Measurements from ENCODE around the gene DLGAP4.
A peak's percentile ranks its signal among the peaks of the same experiment; 100 is the strongest.

Gene DLGAP4

DNA sequence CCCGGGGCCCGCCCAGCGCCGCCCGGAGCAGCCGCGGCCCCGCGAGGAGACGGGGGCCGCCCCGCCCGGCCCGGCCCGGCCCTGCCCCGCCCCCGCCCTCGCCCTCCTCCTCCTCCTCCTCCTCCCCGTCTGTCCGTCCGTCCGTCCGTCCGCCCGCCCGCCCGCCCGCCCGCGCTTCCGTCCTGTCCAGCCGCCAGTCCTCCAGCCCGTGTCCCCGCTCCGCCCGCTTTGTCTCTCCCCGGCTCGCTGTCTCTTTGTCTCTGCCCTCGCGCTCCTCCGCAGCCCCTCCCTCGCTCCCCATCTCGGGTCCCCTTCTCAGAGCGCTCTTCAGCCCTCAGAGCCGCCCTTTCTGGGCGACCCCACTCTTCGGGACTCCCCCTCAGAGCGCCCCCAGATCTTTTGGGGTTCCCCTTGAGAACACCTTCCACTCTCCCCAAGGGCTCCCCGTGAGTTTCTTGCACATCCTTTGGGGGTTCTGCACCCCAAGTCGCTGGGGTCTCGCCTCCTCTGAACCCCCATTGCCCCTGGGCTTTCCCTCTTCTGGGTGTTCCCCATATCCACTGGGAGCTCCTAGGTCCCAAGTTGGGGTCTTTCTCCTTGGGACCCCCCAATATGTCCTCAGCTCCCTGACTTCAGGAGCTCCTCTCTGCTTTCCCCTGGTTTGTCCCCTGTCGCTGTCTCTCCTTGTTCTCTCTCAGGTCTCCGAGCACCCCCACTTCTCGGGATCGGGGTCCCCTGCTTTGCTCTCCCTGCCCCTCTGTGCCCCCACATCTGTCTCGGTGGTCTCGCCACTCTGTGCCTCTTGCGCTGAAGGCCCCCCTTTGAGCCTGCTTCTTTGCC is 155.7 kb downstream of the DLGAP4 start (continued):
- TF ChIP-seq CREB5 (CRISPR knock-in tag; IDR thresholded peaks at IDR 0.05; ENCODE audit: low read depth): no peak
- TF ChIP-seq CSRNP3 (CRISPR knock-in tag; IDR thresholded peaks at IDR 0.05): no peak
- no peak for TF ChIP-seq POU6F1 (CRISPR knock-in tag; IDR thresholded peaks at IDR 0.05; ENCODE audit: borderline replicate concordance, low read depth)
- TF ChIP-seq ISL1 (CRISPR knock-in tag; IDR thresholded peaks at IDR 0.05): no peak
- no peak for TF ChIP-seq ZNF70 (CRISPR knock-in tag; IDR thresholded peaks at IDR 0.05)
- TF ChIP-seq SNAI2 (CRISPR knock-in tag; IDR thresholded peaks at IDR 0.05): no peak
- TF ChIP-seq OSR1 (CRISPR knock-in tag; IDR thresholded peaks at IDR 0.05): no peak
- no peak for TF ChIP-seq ZNF565 (CRISPR knock-in tag; conservative IDR thresholded peaks at IDR 0.05; ENCODE audit: low read depth)
- TF ChIP-seq, protein P1, sequence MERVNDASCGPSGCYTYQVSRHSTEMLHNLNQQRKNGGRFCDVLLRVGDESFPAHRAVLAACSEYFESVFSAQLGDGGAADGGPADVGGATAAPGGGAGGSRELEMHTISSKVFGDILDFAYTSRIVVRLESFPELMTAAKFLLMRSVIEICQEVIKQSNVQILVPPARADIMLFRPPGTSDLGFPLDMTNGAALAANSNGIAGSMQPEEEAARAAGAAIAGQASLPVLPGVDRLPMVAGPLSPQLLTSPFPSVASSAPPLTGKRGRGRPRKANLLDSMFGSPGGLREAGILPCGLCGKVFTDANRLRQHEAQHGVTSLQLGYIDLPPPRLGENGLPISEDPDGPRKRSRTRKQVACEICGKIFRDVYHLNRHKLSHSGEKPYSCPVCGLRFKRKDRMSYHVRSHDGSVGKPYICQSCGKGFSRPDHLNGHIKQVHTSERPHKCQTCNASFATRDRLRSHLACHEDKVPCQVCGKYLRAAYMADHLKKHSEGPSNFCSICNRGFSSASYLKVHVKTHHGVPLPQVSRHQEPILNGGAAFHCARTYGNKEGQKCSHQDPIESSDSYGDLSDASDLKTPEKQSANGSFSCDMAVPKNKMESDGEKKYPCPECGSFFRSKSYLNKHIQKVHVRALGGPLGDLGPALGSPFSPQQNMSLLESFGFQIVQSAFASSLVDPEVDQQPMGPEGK (CRISPR knock-in tag; IDR thresholded peaks at IDR 0.05; ENCODE audit: borderline replicate concordance): no peak
- no peak for TF ChIP-seq GLIS3 (CRISPR knock-in tag; IDR thresholded peaks at IDR 0.05)
- TF ChIP-seq BACH2 (CRISPR knock-in tag; IDR thresholded peaks at IDR 0.05; ENCODE audit: borderline replicate concordance): no peak

DNA sequence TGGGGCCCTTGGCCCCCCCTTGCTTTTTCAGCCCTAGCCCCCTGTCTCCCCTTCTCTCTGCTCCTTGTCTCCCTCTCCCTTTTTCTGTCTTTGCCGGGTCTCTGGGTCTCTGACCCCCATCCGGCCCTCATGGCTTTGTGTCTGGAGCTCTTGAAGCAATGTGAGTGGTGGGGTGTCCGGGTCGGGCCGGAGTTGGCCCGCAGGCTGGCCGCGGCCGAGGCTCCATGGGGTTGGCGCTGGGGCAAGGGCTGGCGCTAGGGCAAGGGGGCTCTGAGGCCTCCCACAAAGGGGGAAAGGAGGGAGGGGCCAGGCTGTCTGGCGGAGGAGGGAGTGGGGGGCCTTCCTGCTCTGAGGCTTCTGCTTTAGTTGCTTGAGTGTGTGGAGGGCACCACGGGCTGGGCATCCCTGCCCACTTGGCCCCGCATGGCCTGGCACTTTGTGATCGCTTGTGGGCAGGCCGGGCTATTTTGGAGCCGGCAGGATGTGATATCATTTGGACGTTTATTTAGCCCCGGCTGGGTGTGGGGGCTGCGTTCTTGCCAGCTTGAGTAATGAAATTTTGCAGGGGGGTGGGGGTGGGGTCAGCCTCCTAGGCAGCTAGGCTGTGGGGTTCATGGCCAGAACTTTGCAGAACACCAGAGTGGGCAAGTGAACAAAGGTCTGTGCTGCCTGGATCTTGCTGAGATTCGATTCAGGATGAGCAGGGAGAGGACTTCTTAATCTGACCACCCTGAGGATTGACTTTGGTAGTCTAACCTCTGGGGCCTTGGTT is 156.5 kb downstream of the DLGAP4 start:
- TF ChIP-seq TCF4 (CRISPR knock-in tag; IDR thresholded peaks at IDR 0.05; ENCODE audit: borderline replicate concordance) (no peak), ZNF8 (CRISPR knock-in tag; IDR thresholded peaks at IDR 0.05) (no peak), BACH2 (CRISPR knock-in tag; IDR thresholded peaks at IDR 0.05; ENCODE audit: borderline replicate concordance) (no peak), CSRNP3 (CRISPR knock-in tag; IDR thresholded peaks at IDR 0.05) (no peak), PPARA (CRISPR knock-in tag; IDR thresholded peaks at IDR 0.05; ENCODE audit: borderline replicate concordance) (no peak), ZC3H10 (CRISPR knock-in tag; IDR thresholded peaks at IDR 0.05) (no peak), ZFP30 (CRISPR knock-in tag; IDR thresholded peaks at IDR 0.05) (no peak), ZNF565 (CRISPR knock-in tag; conservative IDR thresholded peaks at IDR 0.05; ENCODE audit: low read depth) (no peak), RARB (CRISPR knock-in tag; IDR thresholded peaks at IDR 0.05) (no peak), CREB5 (CRISPR knock-in tag; IDR thresholded peaks at IDR 0.05; ENCODE audit: low read depth) (no peak), ZFP3 (CRISPR knock-in tag; IDR thresholded peaks at IDR 0.05) (no peak), ARNTL (CRISPR knock-in tag; IDR thresholded peaks at IDR 0.05; ENCODE audit: borderline replicate concordance, low read depth) (no peak), CSDC2 (CRISPR knock-in tag; IDR thresholded peaks at IDR 0.05) (no peak), ISL1 (CRISPR knock-in tag; IDR thresholded peaks at IDR 0.05) (no peak), SNAI2 (CRISPR knock-in tag; IDR thresholded peaks at IDR 0.05) (no peak), TSHZ2 (CRISPR knock-in tag; IDR thresholded peaks at IDR 0.05) (no peak), OSR1 (CRISPR knock-in tag; IDR thresholded peaks at IDR 0.05) (no peak)
- TF ChIP-seq, protein P1 (CRISPR knock-in tag; IDR thresholded peaks at IDR 0.05; ENCODE audit: borderline replicate concordance): no peak
- peak; percentile 53 for ATAC-seq

All from SK-N-SH treated with all-trans-retinoic acid at 6 μM for 48 hours (cell line).